HL-60 (cell line): ENCODE results near the gene DZIP3.

Experiments used
- DNase-seq, 2 experiments: peaks; one replicate each; pipeline ENCODE4 v3.0.0-alpha.2; 2010 to 2020; ENCODE audit warnings: low read depth in 1 of 2, low spot score in 1 of 2
- H3K27ac ChIP-seq: fragments of 250-450 bp; sonication (Bioruptor Pico); replicated peaks from 2 replicates; pipeline ENCODE4 v1.5.1; 2020; ENCODE audit warnings: mild to moderate bottlenecking, moderate library complexity
- H3K27me3 ChIP-seq: fragments of 250-450 bp; sonication (Bioruptor Pico); 2 replicates; pipeline ENCODE4 v1.5.1; 2021; ENCODE audit warnings: mild to moderate bottlenecking, moderate library complexity; ENCODE audit not compliant: insufficient read depth, poor library complexity, severe bottlenecking
- H3K4me3 ChIP-seq: replicated peaks from 2 replicates; pipeline ENCODE4 v1.5.1; 2011; ENCODE audit warnings: mild to moderate bottlenecking, control low read depth, low read length; ENCODE audit not compliant: insufficient read depth
- CTCF ChIP-seq: IDR thresholded peaks from one replicate; pipeline ENCODE4 v1.5.1; 2011; ENCODE audit warnings: low read length, control low read depth, inconsistent platforms; ENCODE audit not compliant: insufficient read depth
- GABPA ChIP-seq: IDR thresholded peaks from 2 replicates; pipeline ENCODE4 v1.6.1; 2012; ENCODE audit warnings: low read depth
- POLR2AphosphoS5 ChIP-seq: IDR thresholded peaks from 2 replicates; pipeline ENCODE4 v1.6.1; 2012; ENCODE audit warnings: low read depth
- REST ChIP-seq: IDR thresholded peaks from 2 replicates; pipeline ENCODE4 v1.6.1; 2012; ENCODE audit warnings: low read depth; ENCODE audit not compliant: insufficient replicate concordance
- SPI1 ChIP-seq: IDR thresholded peaks from 2 replicates; pipeline ENCODE4 v1.6.1; 2012; ENCODE audit warnings: low read depth, mild to moderate bottlenecking, borderline replicate concordance

DZIP3 gene

GRCh38 chr3:108728105-108728504 lies 138.6 kb downstream of the DZIP3 start:
- H3K27ac ChIP-seq: no peak overlapping the region
- TF ChIP-seq REST: no peak
- TF ChIP-seq POLR2AphosphoS5: no peak
- no peak for TF ChIP-seq SPI1
- TF ChIP-seq CTCF: no peak
- TF ChIP-seq GABPA: no peak
- no peak for DNase-seq
- H3K4me3 ChIP-seq: no peak overlapping the region
- no peaks in the 10 kb centered on the region for H3K27me3 ChIP-seq

GRCh38 chr3:108728934-108729333 lies 139.4 kb downstream of the DZIP3 start:
- Histone ChIP-seq H3K4me3 (no peak overlapping the region), H3K27ac (no peak overlapping the region), H3K27me3 (no peaks in the 10 kb centered on the region)
- TF ChIP-seq CTCF: no peak
- no peak for DNase-seq

GRCh38 chr3:108736821-108737220 lies 147.3 kb downstream of the DZIP3 start:
- DNase-seq: no peak
- TF ChIP-seq SPI1: no peak
- TF ChIP-seq REST: no peak
- no peak for TF ChIP-seq GABPA

GRCh38 chr3:108742929-108743328 lies 153.4 kb downstream of the DZIP3 start:
- Histone ChIP-seq H3K27me3 (no peaks in the 10 kb centered on the region), H3K27ac (no peak overlapping the region), H3K4me3 (no peak overlapping the region)
- DNase-seq: no peak
- TF ChIP-seq REST (no peak), SPI1 (no peak), POLR2AphosphoS5 (no peak)

More at GRCh38 chr3:108736821-108737220, 147.3 kb downstream of the DZIP3 start:
- H3K27me3 ChIP-seq: peaks cover 4% of the 10 kb centered on the region
- no peak overlapping the region for H3K27ac ChIP-seq
- H3K4me3 ChIP-seq: no peak overlapping the region
